Astrocyte (in vitro differentiated cells and primary cell): ENCODE data around the gene CDC25C. TPM values are rescaled to one million over a fixed set of nuclear protein-coding genes. Genes with fewer than 3 reads are reported as not detected.

Experiments
- DNase-seq: peaks from one replicate; pipeline ENCODE4 v3.0.0-alpha.2; 2010; ENCODE audit warnings: low read depth
- FAIRE-seq: peaks from 2 replicates; lab custom pipeline; 2011; peaks lifted over from hg19 to GRCh38; lab: Jason Lieb, UNC
- H2AFZ ChIP-seq: 2 replicates; pipeline ENCODE4 v1.6.0; 2012; ENCODE audit warnings: low read depth, low read length, inconsistent platforms
- H3K27ac ChIP-seq: 2 replicates; pipeline ENCODE4 v1.5.1; 2011; ENCODE audit warnings: low read depth, low read length, inconsistent platforms
- H3K27me3 ChIP-seq: 2 replicates; pipeline ENCODE4 v1.6.0; 2011; ENCODE audit warnings: low read length, inconsistent platforms; ENCODE audit not compliant: insufficient read depth
- H3K36me3 ChIP-seq: 2 replicates; pipeline ENCODE4 v1.5.1; 2011; ENCODE audit warnings: low read length, inconsistent platforms; ENCODE audit not compliant: insufficient read depth
- H3K4me1 ChIP-seq: 2 replicates; pipeline ENCODE4 v1.5.1; 2011; ENCODE audit warnings: low read length, inconsistent platforms; ENCODE audit not compliant: insufficient read depth
- H3K4me2 ChIP-seq: 2 replicates; pipeline ENCODE4 v1.6.0; 2012; ENCODE audit warnings: low read length, inconsistent platforms
- H3K4me3 ChIP-seq: 2 replicates; pipeline ENCODE4 v1.5.1; 2011; ENCODE audit warnings: low read depth, mild to moderate bottlenecking, low read length, inconsistent platforms; ENCODE audit not compliant: insufficient read depth
- H3K79me2 ChIP-seq: 2 replicates; pipeline ENCODE4 v1.6.0; 2012; ENCODE audit warnings: mild to moderate bottlenecking, low read length, inconsistent platforms; ENCODE audit not compliant: insufficient read depth
- H3K9ac ChIP-seq: 2 replicates; pipeline ENCODE4 v1.6.0; 2012; ENCODE audit warnings: mild to moderate bottlenecking, low read length, inconsistent platforms
- H3K9me3 ChIP-seq: 2 replicates; pipeline ENCODE4 v1.5.1; 2012; ENCODE audit warnings: low read depth, mild to moderate bottlenecking, low read length, inconsistent platforms; ENCODE audit not compliant: insufficient read depth
- H4K20me1 ChIP-seq: 2 replicates; pipeline ENCODE4 v1.6.0; 2012; ENCODE audit warnings: low read length, inconsistent platforms; ENCODE audit not compliant: insufficient read depth
- H3K27ac Mint-ChIP-seq: one replicate; pipeline ENCODE4 v1.8.0; 2021; ENCODE audit warnings: mild to moderate bottlenecking, mixed read lengths; ENCODE audit not compliant: unreplicated experiment
- H3K27me3 Mint-ChIP-seq: one replicate; pipeline ENCODE4 v1.8.0; 2021; ENCODE audit warnings: low read depth, mixed read lengths; ENCODE audit not compliant: unreplicated experiment
- H3K36me3 Mint-ChIP-seq: one replicate; pipeline ENCODE4 v1.8.0; 2021; ENCODE audit warnings: low read depth, mixed read lengths; ENCODE audit not compliant: unreplicated experiment
- H3K4me1 Mint-ChIP-seq: one replicate; pipeline ENCODE4 v1.8.0; 2021; ENCODE audit warnings: low read depth, mixed read lengths; ENCODE audit not compliant: unreplicated experiment
- H3K4me3 Mint-ChIP-seq: one replicate; pipeline ENCODE4 v1.8.0; 2021; ENCODE audit warnings: mild to moderate bottlenecking, moderate library complexity, mixed read lengths; ENCODE audit not compliant: unreplicated experiment
- H3K9me3 Mint-ChIP-seq: one replicate; pipeline ENCODE4 v1.8.0; 2021; ENCODE audit warnings: mild to moderate bottlenecking, mixed read lengths; ENCODE audit not compliant: unreplicated experiment
- EZH2 ChIP-seq: IDR thresholded peaks from 2 replicates; pipeline ENCODE4 v1.6.1; 2012; ENCODE audit warnings: mild to moderate bottlenecking, low read length, inconsistent platforms; ENCODE audit not compliant: insufficient read depth
- total RNA-seq: library from RNA; stranded (reverse); gene quantifications from 2 replicates; pipeline ENCODE4 v1.2.1, GENCODE V29; 2021
- TF ChIP-seq, protein P1 (sequence below): IDR thresholded peaks from 2 replicates; pipeline ENCODE4 v1.5.1; 2011; ENCODE audit warnings: low read depth, mild to moderate bottlenecking, inconsistent platforms, low read length, moderate library complexity; ENCODE audit not compliant: insufficient read depth

CDC25C gene
- total RNA-seq, 1 donor from 2014 or later, result 1.6 TPM

DNA sequence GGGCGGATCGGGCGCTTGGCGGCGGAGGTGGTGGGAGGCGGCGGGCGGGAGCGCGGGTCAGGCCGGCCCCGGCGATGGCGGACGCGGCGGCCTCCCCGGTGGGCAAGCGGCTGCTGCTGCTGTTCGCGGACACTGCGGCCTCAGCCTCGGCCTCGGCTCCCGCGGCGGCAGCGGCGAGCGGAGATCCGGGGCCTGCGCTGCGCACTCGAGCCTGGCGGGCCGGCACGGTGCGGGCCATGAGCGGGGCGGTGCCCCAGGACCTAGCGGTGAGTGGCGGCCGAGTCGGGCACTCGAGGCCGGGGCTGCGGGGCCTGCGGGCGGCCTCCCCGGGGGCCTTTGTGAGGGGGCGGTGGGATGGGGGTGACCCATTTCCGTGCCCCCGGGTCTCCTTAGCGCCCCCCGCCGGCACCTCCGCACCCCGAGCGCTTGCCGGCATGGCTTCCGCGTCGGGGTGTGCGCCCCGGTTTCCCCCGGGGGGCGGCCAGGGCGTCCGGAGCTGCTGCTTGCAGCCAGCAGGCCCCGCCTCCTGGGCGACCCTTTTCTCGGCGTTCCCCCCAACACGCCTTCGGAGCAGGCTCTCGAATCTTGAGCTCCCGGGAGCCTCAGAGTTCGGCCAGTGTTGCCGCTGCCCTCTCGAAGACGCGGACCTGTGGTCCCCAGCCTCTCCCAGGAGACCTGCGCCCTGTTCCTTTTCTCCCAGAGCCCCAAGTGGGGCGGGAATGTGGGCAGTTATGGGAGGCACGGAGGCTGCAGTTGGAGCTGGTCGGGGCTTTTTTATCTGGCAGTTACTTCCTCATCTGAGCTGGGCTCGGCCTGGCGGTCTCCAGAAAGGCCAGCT lies 21.3 kb upstream of the CDC25C start:
- Histone ChIP-seq H3K27ac (peak overlapping the region; percentile 83), H3K9ac (peak overlapping the region; percentile 97), H4K20me1 (peaks cover 55% of the 10 kb centered on the region), H3K4me3 (peak overlapping the region; percentile 85), H3K9me3 (peaks cover 4% of the 10 kb centered on the region), H3K27me3 (no peaks in the 10 kb centered on the region), H3K79me2 (peaks cover 58% of the 10 kb centered on the region), H3K4me1 (peaks cover 29% of the 10 kb centered on the region), H3K36me3 (peaks cover 6% of the 10 kb centered on the region), H2AFZ (peak overlapping the region; percentile 71), H3K4me2 (peak overlapping the region; percentile 92)
- H3K27ac Mint-ChIP-seq, result peak overlapping the region; percentile 92
- no peaks in the 10 kb centered on the region for H3K27me3 Mint-ChIP-seq
- peaks cover 24% of the 10 kb centered on the region for H3K36me3 Mint-ChIP-seq
- H3K9me3 Mint-ChIP-seq, result peaks cover 2% of the 10 kb centered on the region
- peak overlapping the region; percentile 100 for H3K4me3 Mint-ChIP-seq
- H3K4me1 Mint-ChIP-seq, result peaks cover 23% of the 10 kb centered on the region
- FAIRE-seq, result no peak
- TF ChIP-seq EZH2, result no peak
- TF ChIP-seq, protein P1, sequence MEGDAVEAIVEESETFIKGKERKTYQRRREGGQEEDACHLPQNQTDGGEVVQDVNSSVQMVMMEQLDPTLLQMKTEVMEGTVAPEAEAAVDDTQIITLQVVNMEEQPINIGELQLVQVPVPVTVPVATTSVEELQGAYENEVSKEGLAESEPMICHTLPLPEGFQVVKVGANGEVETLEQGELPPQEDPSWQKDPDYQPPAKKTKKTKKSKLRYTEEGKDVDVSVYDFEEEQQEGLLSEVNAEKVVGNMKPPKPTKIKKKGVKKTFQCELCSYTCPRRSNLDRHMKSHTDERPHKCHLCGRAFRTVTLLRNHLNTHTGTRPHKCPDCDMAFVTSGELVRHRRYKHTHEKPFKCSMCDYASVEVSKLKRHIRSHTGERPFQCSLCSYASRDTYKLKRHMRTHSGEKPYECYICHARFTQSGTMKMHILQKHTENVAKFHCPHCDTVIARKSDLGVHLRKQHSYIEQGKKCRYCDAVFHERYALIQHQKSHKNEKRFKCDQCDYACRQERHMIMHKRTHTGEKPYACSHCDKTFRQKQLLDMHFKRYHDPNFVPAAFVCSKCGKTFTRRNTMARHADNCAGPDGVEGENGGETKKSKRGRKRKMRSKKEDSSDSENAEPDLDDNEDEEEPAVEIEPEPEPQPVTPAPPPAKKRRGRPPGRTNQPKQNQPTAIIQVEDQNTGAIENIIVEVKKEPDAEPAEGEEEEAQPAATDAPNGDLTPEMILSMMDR, result no peak
- peak; percentile 10 for DNase-seq

DNA sequence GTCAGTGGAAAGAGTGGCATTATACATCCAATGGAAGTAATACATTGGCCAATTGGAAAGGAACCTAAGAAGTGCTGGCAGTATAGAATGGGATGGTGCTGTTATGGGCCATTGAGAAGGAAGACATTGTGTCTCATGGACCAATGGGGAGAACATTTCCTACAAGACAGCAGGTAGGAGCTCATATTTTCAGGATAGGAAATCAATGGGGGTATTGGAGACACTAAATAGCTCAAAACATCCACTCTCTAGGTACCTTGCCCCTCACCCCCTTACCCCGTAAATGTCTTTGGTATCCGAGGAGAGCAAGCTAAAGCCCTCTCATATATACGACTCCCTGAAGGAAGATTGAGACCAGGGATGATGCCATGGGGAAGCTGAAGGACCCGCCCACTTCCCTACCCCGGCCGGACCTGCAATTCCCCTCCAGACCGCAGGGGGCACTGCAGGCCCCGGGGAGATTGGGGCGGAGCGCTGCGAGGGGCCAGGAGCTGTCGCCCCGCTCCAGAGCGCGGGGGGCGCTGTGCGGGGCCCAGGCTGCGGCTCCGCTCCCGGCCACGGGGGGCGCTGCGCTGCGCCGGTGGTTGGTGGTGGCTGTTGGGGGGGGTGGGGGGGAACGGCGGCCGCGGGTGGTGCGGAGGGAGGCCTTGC lies 20.6 kb upstream of the CDC25C start, which contains the start of gene KDM3B:
TSS of gene KDM3B (plus strand) at position 615 of the 651 bp plus-strand sequence. CDS start 111 bp downstream, outside the sequence.
- Histone ChIP-seq H3K9me3 (peaks cover 4% of the 10 kb centered on the region), H3K79me2 (peaks cover 54% of the 10 kb centered on the region), H3K4me3 (peak within 1 kb of the TSS; percentile 85), H3K4me2 (peak within 1 kb of the TSS; percentile 92), H3K27ac (peak within 1 kb of the TSS; percentile 83), H2AFZ (peak within 1 kb of the TSS; percentile 71), H3K4me1 (peaks cover 29% of the 10 kb centered on the region), H3K9ac (peak within 1 kb of the TSS; percentile 97), H3K36me3 (peaks cover 8% of the 10 kb centered on the region), H3K27me3 (no peaks in the 10 kb centered on the region), H4K20me1 (peaks cover 59% of the 10 kb centered on the region)
- peaks cover 2% of the 10 kb centered on the region for H3K9me3 Mint-ChIP-seq
- no peaks in the 10 kb centered on the region for H3K27me3 Mint-ChIP-seq
- DNase-seq (peak; percentile 59), FAIRE-seq (no peak)
- H3K27ac Mint-ChIP-seq, result peak within 1 kb of the TSS; percentile 92
- peak within 1 kb of the TSS; percentile 100 for H3K4me3 Mint-ChIP-seq
- H3K36me3 Mint-ChIP-seq, result peaks cover 28% of the 10 kb centered on the region
- TF ChIP-seq, protein P1, result peak; percentile 95
- TF ChIP-seq EZH2, result no peak
- H3K4me1 Mint-ChIP-seq, result peaks cover 23% of the 10 kb centered on the region
